Activated T-cell treated with anti-CD3 and anti-CD28 coated beads for 48 hours (primary cell): ENCODE measurements around the gene CA4.

ENCODE experiments used
- DNase-seq: peaks from one replicate; pipeline ENCODE4 v3.0.0-alpha.2; 2020; ENCODE audit warnings: low read depth

Gene CA4

GRCh38 chr17:60155427-60155814 lies 5.6 kb downstream of the CA4 start:
- DNase-seq = no peak

- no peak for DNase-seq
These were observed 6.0 kb downstream of the CA4 start for GRCh38 chr17:60155815-60156214.

- DNase-seq = no peak
These were observed 7.0 kb downstream of the CA4 start for GRCh38 chr17:60156746-60157145.

- DNase-seq = no peak
These were observed 7.8 kb downstream of the CA4 start for GRCh38 chr17:60157487-60158040.

- DNase-seq = no peak
These were observed 9.1 kb downstream of the CA4 start for GRCh38 chr17:60158751-60159478.

GRCh38 chr17:60159479-60159866 lies 9.7 kb downstream of the CA4 start:
- DNase-seq = no peak

- no peak for DNase-seq
These were observed 11.2 kb downstream of the CA4 start for GRCh38 chr17:60160829-60161501.

- DNase-seq = no peak
These were observed 12.0 kb downstream of the CA4 start for GRCh38 chr17:60161598-60162330.

GRCh38 chr17:60163108-60163784 lies 13.5 kb downstream of the CA4 start:
- DNase-seq = no peak

- no peak for DNase-seq
These were observed 14.4 kb downstream of the CA4 start for GRCh38 chr17:60164164-60164563.

GRCh38 chr17:60164697-60165096 lies 14.9 kb downstream of the CA4 start:
- no peak for DNase-seq

- DNase-seq = no peak
These were observed 15.4 kb downstream of the CA4 start for GRCh38 chr17:60165223-60165622.

GRCh38 chr17:60165971-60166370 lies 16.2 kb downstream of the CA4 start:
- no peak for DNase-seq

GRCh38 chr17:60167065-60167741 lies 17.4 kb downstream of the CA4 start:
- no peak for DNase-seq

- no peak for DNase-seq
These were observed 18.9 kb downstream of the CA4 start for GRCh38 chr17:60168654-60169053.

GRCh38 chr17:60169921-60170817 lies 20.4 kb downstream of the CA4 start:
- DNase-seq = no peak

GRCh38 chr17:60170835-60171752 lies 21.3 kb downstream of the CA4 start:
- DNase-seq = no peak

GRCh38 chr17:60171753-60172079 lies 21.9 kb downstream of the CA4 start:
- DNase-seq = no peak

GRCh38 chr17:60173304-60173819 lies 23.6 kb downstream of the CA4 start:
- no peak for DNase-seq
